ENCODE measurements around the gene PEF1. TPM values are rescaled to one million over a fixed set of nuclear protein-coding genes. Genes with fewer than 3 reads are reported as not detected.

PEF1 gene
- total RNA-seq, 1 donor from 2014 or later, result 43.8 TPM

DNA sequence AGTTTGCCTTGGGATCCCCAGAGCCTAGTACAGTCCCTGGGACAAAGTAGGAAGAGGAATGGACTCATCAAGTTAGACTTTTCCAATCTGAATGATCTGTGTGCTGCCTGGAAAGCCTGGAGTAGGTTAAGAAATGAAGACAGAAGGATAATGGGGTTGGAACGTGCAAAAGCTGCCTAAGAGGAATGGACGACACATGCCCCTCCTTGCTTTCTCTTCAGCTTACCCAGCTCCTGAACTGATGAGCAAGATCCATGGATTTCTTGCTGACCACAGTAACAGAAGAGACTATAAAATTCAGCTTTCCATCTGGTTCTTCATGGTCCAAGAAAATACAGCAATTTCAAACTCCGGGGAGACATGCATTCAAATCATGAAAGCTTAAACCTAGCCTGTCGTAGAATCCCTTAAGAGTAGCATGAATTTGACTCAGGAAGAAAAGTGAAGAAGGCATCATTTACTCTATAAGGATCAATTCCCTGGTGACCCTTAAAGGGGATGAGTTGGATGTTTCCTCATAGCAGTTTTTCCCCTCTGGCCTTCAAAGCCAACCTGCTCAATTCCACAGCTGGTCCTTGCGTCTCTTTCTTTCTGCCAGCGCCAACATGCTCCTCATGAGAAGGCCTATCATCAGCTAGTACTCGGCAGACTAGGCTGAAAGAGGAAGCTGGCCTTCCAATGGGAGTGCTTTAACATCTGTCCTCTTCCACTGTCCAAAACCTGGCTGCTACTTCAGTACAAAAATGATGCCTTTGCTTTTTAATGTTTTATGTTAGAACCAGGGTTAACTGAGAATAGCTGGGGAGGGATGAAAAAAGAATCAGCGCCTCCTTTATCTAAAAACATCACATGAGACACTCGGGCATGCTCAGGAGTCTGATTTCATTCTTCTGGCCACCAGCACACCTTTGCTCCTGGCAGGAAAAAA lies 5.7 kb upstream of the PEF1 start:
- TF ChIP-seq, protein P1, sequence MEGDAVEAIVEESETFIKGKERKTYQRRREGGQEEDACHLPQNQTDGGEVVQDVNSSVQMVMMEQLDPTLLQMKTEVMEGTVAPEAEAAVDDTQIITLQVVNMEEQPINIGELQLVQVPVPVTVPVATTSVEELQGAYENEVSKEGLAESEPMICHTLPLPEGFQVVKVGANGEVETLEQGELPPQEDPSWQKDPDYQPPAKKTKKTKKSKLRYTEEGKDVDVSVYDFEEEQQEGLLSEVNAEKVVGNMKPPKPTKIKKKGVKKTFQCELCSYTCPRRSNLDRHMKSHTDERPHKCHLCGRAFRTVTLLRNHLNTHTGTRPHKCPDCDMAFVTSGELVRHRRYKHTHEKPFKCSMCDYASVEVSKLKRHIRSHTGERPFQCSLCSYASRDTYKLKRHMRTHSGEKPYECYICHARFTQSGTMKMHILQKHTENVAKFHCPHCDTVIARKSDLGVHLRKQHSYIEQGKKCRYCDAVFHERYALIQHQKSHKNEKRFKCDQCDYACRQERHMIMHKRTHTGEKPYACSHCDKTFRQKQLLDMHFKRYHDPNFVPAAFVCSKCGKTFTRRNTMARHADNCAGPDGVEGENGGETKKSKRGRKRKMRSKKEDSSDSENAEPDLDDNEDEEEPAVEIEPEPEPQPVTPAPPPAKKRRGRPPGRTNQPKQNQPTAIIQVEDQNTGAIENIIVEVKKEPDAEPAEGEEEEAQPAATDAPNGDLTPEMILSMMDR (IDR thresholded peaks at IDR 0.05; ENCODE audit: unreplicated experiment), result no peak
- Mint-ChIP-seq H3K4me1 (peaks cover 32% of the 10 kb centered on the region), H3K4me3 (no peak overlapping the region), H3K9me3 (no peaks in the 10 kb centered on the region), H3K27ac (peak overlapping the region; percentile 90), H3K27me3 (ENCODE audit: low read depth) (no peaks in the 10 kb centered on the region), H3K36me3 (peaks cover 15% of the 10 kb centered on the region)
- DNase-seq (ENCODE audit: low spot score in 2 of 2, unreplicated experiment in 2 of 2), result no peak

DNA sequence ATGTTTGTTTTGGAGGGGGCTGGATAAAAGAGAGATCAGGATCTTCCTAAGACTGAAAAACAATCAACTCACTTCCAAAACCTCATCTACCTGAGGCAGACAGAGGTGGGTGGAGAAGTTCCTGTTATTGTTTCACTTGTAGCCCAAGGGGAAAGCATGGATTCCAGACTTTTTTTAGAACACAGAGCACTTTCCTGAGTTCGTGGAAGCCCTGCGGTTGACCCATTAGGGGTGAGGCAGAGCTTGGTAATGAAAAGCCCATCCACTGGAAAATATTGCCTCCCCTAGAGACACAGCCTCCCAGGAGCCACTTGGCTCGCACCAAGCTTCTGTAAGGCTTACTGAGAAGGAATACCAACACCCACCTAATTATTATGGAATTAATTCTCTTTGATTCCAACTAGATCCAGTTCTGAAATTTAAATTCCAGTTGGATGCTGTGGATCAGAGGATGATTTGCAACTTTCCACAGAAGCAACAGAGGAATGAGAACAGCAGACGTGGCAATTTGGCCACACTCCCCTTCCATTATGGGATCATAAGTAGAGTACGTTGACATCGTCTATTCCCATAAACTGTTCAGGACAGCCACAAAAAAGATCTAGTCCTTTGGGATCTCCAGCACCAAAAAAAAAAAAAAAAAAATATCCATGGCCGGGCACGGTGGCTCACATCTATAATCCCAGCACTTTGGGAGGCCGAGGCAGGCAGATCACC lies 4.1 kb upstream of the PEF1 start:
- Mint-ChIP-seq H3K36me3 (peaks cover 9% of the 10 kb centered on the region), H3K4me3 (no peak overlapping the region), H3K9me3 (no peaks in the 10 kb centered on the region), H3K27ac (no peak overlapping the region), H3K27me3 (ENCODE audit: low read depth) (no peaks in the 10 kb centered on the region), H3K4me1 (peaks cover 41% of the 10 kb centered on the region)
- TF ChIP-seq, protein P1 (IDR thresholded peaks at IDR 0.05; ENCODE audit: unreplicated experiment), result no peak
- no peak for DNase-seq (ENCODE audit: low spot score in 2 of 2, unreplicated experiment in 2 of 2)

DNA sequence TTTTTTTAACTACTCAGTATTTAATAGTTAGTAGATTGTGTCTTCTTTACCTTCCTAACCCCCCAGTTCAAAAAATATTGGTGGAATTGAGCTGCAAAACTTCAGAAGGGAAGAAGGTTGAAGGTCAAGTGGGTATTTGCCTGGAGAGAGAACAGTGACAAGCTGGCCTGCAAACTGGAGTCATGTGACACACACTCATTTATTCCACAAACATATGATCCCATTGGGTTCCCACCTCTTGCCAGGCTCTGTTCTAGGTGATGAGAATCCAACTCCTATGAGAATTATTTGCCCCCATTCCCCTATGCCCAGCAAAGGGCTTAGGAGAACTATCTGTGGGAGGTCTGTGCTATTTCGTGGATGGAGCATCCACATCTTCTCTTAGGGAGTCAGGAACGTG lies 3.5 kb upstream of the PEF1 start:
- Mint-ChIP-seq H3K4me1 (peaks cover 47% of the 10 kb centered on the region), H3K36me3 (peaks cover 4% of the 10 kb centered on the region), H3K4me3 (no peak overlapping the region), H3K27me3 (ENCODE audit: low read depth) (no peaks in the 10 kb centered on the region), H3K27ac (no peak overlapping the region), H3K9me3 (no peaks in the 10 kb centered on the region)
- TF ChIP-seq, protein P1 (IDR thresholded peaks at IDR 0.05; ENCODE audit: unreplicated experiment), result no peak
- no peak for DNase-seq (ENCODE audit: low spot score in 2 of 2, unreplicated experiment in 2 of 2)

DNA sequence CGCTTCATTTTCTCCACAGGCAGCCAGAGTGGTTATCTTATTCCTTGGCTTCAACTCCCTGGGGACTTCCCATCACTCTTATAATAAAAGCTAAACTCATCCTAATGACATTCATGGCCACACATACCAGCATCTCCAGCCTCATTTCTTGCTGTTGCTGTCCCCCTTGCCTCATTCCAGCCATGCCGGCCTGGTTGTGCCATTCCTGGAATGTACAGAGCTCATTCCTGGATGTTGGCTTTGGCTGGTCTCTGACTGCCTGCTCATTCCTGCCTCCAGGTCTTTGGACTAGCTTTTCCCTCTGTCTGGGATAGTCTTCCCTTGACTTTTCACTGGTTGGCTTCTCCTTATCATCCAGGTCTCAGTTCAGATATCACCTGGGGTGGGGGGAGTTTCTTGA lies 2.4 kb upstream of the PEF1 start:
- Mint-ChIP-seq H3K27ac (peak overlapping the region; percentile 54), H3K27me3 (ENCODE audit: low read depth) (no peaks in the 10 kb centered on the region), H3K4me3 (peak overlapping the region; percentile 19), H3K36me3 (no peaks in the 10 kb centered on the region), H3K9me3 (no peaks in the 10 kb centered on the region), H3K4me1 (peaks cover 47% of the 10 kb centered on the region)
- DNase-seq (ENCODE audit: low spot score in 2 of 2, unreplicated experiment in 2 of 2), result no peak
- TF ChIP-seq, protein P1 (IDR thresholded peaks at IDR 0.05; ENCODE audit: unreplicated experiment), result no peak

DNA sequence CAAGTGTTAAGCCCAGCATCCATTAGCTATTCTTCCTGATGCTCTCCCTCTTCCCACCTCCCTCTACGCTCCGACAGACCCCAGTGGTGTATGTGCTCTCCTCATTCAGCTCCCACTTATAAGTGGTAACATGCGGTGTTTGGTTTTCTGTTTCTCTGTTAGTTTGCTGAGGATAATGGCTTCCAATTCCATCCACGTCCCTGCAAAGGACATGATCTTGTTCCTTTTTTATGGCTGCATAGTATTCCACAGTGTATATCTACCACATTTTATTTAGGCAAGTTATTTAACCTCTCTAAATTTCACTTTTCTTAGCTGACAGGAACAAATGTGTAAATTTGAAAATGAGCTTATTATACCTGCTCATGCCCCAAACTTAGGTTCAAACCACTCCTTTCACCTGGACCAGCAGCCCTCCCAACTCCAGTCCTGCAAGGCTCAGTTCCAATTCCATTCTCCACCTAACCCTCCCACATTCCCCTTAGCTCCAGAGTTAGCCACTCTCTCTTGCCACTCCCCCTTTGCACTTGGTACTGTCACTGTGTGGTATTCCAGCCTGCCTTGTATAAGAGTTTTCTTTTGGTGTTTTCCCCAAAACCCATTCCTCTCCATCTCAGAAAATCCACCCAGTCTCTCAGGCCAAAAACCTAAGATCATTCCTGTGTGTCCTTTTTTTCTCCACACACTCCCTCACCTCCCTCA lies 1.7 kb upstream of the PEF1 start:
- no peaks in the 10 kb centered on the region for H3K36me3 Mint-ChIP-seq
- TF ChIP-seq, protein P1 (IDR thresholded peaks at IDR 0.05; ENCODE audit: unreplicated experiment), result no peak
- H3K4me1 Mint-ChIP-seq, result peaks cover 42% of the 10 kb centered on the region
- H3K27ac Mint-ChIP-seq, result peak overlapping the region; percentile 100
- no peaks in the 10 kb centered on the region for H3K27me3 Mint-ChIP-seq (ENCODE audit: low read depth)
- H3K9me3 Mint-ChIP-seq, result no peaks in the 10 kb centered on the region
- peak overlapping the region; percentile 91 for H3K4me3 Mint-ChIP-seq
- no peak for DNase-seq (ENCODE audit: low spot score in 2 of 2, unreplicated experiment in 2 of 2)
